ENCODE measurements around the gene THRAP3. TPM values are rescaled to one million over a fixed set of nuclear protein-coding genes. Genes with fewer than 3 reads are reported as not detected.

Gene THRAP3
- total RNA-seq, 2 experiments from 2014 or later, result 128 to 133 TPM

- ChIA-PET POLR2A (interaction anchor here (1.1 to 2.8 kb wide), 4 partner anchors 11 to 154 kb away, joined by 3 to 8 read pairs (median 4); partner anchors contain the start of gene MAP7D1), CTCF (interaction anchor here (0.9 kb wide), 1 partner anchor 9 kb away, joined by 10 read pairs; no protein-coding TSS in a partner anchor)
- no peak overlapping the region for H3K4me3 Mint-ChIP-seq
- no peak overlapping the region for H3K27ac Mint-ChIP-seq
- H3K36me3 Mint-ChIP-seq (ENCODE audit: low read depth), result peaks cover 23% of the 10 kb centered on the region
- no peaks in the 10 kb centered on the region for H3K9me3 Mint-ChIP-seq
- no peaks in the 10 kb centered on the region for H3K27me3 Mint-ChIP-seq
- no peak for DNase-seq
- peaks cover 39% of the 10 kb centered on the region for H3K4me1 Mint-ChIP-seq
Observed at GRCh38 chr1:36309397-36309796, 85.2 kb downstream of the THRAP3 start.

- POLR2A ChIA-PET, result interaction anchor here (0.9 to 4.6 kb wide), 4 partner anchors 11 to 171 kb away, joined by 3 to 32 read pairs (median 6); partner anchors contain the start of genes SH3D21, STK40 and TRAPPC3
- H3K27ac Mint-ChIP-seq, result no peak overlapping the region
- H3K27me3 Mint-ChIP-seq, result peaks cover 4% of the 10 kb centered on the region
- peaks cover 25% of the 10 kb centered on the region for H3K4me1 Mint-ChIP-seq
- peaks cover 5% of the 10 kb centered on the region for H3K36me3 Mint-ChIP-seq (ENCODE audit: low read depth)
- H3K4me3 Mint-ChIP-seq, result peak overlapping the region; percentile 38
- no peak for DNase-seq
- CTCF ChIA-PET, result interaction anchor here (0.7 kb wide), 1 partner anchor 23 kb away, joined by 3 read pairs; no protein-coding TSS in a partner anchor
- no peaks in the 10 kb centered on the region for H3K9me3 Mint-ChIP-seq
Observed at GRCh38 chr1:36320291-36320761, 96.1 kb downstream of the THRAP3 start.

GRCh38 chr1:36320767-36321118 is 96.5 kb downstream of the THRAP3 start:
- Mint-ChIP-seq H3K27ac (no peak overlapping the region), H3K4me1 (peaks cover 26% of the 10 kb centered on the region), H3K27me3 (peaks cover 5% of the 10 kb centered on the region), H3K4me3 (peak overlapping the region; percentile 38), H3K9me3 (no peaks in the 10 kb centered on the region), H3K36me3 (ENCODE audit: low read depth) (peaks cover 5% of the 10 kb centered on the region)
- ChIA-PET POLR2A (interaction anchor here (0.9 to 4.6 kb wide), 3 partner anchors 11 to 65 kb away, joined by 3 to 32 read pairs (median 8); partner anchors contain the start of genes SH3D21 and STK40), CTCF (interaction anchor here (0.7 kb wide), 1 partner anchor 23 kb away, joined by 3 read pairs; no protein-coding TSS in a partner anchor)
- DNase-seq, result no peak

GRCh38 chr1:36321119-36321951 is 97.1 kb downstream of the THRAP3 start:
- peak overlapping the region; percentile 55 for H3K4me3 Mint-ChIP-seq
- no peak overlapping the region for H3K27ac Mint-ChIP-seq
- H3K27me3 Mint-ChIP-seq, result peaks cover 7% of the 10 kb centered on the region
- DNase-seq, result no peak
- peaks cover 5% of the 10 kb centered on the region for H3K36me3 Mint-ChIP-seq (ENCODE audit: low read depth)
- H3K4me1 Mint-ChIP-seq, result peaks cover 29% of the 10 kb centered on the region
- POLR2A ChIA-PET, result interaction anchor here (1.2 to 4.6 kb wide), 3 partner anchors 12 to 36 kb away, joined by 3 to 32 read pairs (median 8); partner anchors contain the start of gene SH3D21
- no peaks in the 10 kb centered on the region for H3K9me3 Mint-ChIP-seq
- CTCF ChIA-PET, result interaction anchor here (0.7 to 2.8 kb wide), 3 partner anchors 15 to 64 kb away, joined by 3 to 9 read pairs (median 3); partner anchors contain the start of genes SH3D21 and STK40

- ChIA-PET CTCF (interaction anchor here (0.5 to 2.8 kb wide), 6 partner anchors 16 to 102 kb away, joined by 3 to 9 read pairs (median 4); partner anchors contain the start of genes SH3D21 and STK40), POLR2A (interaction anchor here (1.0 to 4.6 kb wide), 5 partner anchors 16 to 98 kb away, joined by 3 to 32 read pairs (median 5); partner anchors contain the start of genes SH3D21 and STK40)
- no peak for DNase-seq
- H3K9me3 Mint-ChIP-seq, result no peaks in the 10 kb centered on the region
- H3K27me3 Mint-ChIP-seq, result peaks cover 7% of the 10 kb centered on the region
- peaks cover 5% of the 10 kb centered on the region for H3K36me3 Mint-ChIP-seq (ENCODE audit: low read depth)
- H3K4me1 Mint-ChIP-seq, result peaks cover 38% of the 10 kb centered on the region
- H3K27ac Mint-ChIP-seq, result no peak overlapping the region
- peak overlapping the region; percentile 70 for H3K4me3 Mint-ChIP-seq
Observed at GRCh38 chr1:36322041-36322785, 98.0 kb downstream of the THRAP3 start.

- Mint-ChIP-seq H3K9me3 (no peaks in the 10 kb centered on the region), H3K4me3 (peak overlapping the region; percentile 70), H3K27me3 (peaks cover 7% of the 10 kb centered on the region), H3K36me3 (ENCODE audit: low read depth) (peaks cover 3% of the 10 kb centered on the region), H3K27ac (peak overlapping the region; percentile 54), H3K4me1 (peaks cover 46% of the 10 kb centered on the region)
- CTCF ChIA-PET, result interaction anchor here (0.5 to 2.8 kb wide), 7 partner anchors 15 to 174 kb away, joined by 3 to 9 read pairs (median 4); partner anchors contain the start of genes SH3D21, THRAP3 and TRAPPC3
- peak; percentile 59 for DNase-seq
- POLR2A ChIA-PET, result interaction anchor here (0.6 to 4.6 kb wide), 13 partner anchors 10 to 227 kb away, joined by 3 to 32 read pairs (median 4); partner anchors contain the start of genes SH3D21, STK40, THRAP3 and TRAPPC3
Observed at GRCh38 chr1:36322786-36323635, 98.8 kb downstream of the THRAP3 start.

GRCh38 chr1:36323636-36324352 is 99.6 kb downstream of the THRAP3 start, which contains the start of gene EVA1B:
Gene EVA1B (minus strand): TSS chr1:36323645. CDS start chr1:36323037, 608 bp downstream.
- H3K9me3 Mint-ChIP-seq, result no peaks in the 10 kb centered on the region
- H3K4me1 Mint-ChIP-seq, result peaks cover 52% of the 10 kb centered on the region
- peak within 1 kb of the TSS; percentile 64 for H3K27ac Mint-ChIP-seq
- DNase-seq, result peak; percentile 72
- peak within 1 kb of the TSS; percentile 75 for H3K4me3 Mint-ChIP-seq
- H3K36me3 Mint-ChIP-seq (ENCODE audit: low read depth), result peaks cover 3% of the 10 kb centered on the region
- ChIA-PET CTCF (interaction anchor here (0.6 to 2.8 kb wide), 10 partner anchors 14 to 174 kb away, joined by 3 to 9 read pairs (median 4); partner anchors contain the start of genes SH3D21, THRAP3 and TRAPPC3), POLR2A (interaction anchor here (0.6 to 4.6 kb wide), 12 partner anchors 8 to 175 kb away, joined by 3 to 32 read pairs (median 4); partner anchors contain the start of genes SH3D21, STK40, THRAP3 and TRAPPC3)
- peaks cover 7% of the 10 kb centered on the region for H3K27me3 Mint-ChIP-seq

GRCh38 chr1:36324353-36324703 is 100.1 kb downstream of the THRAP3 start:
- H3K27ac Mint-ChIP-seq, result no peak overlapping the region
- H3K9me3 Mint-ChIP-seq, result no peaks in the 10 kb centered on the region
- H3K4me3 Mint-ChIP-seq, result peak overlapping the region; percentile 75
- ChIA-PET POLR2A (interaction anchor here (1.0 to 4.6 kb wide), 8 partner anchors 8 to 175 kb away, joined by 3 to 32 read pairs (median 6); partner anchors contain the start of genes SH3D21, STK40, THRAP3 and TRAPPC3), CTCF (interaction anchor here (0.7 to 2.3 kb wide), 4 partner anchors 13 to 134 kb away, joined by 3 to 7 read pairs (median 4); no protein-coding TSS in a partner anchor)
- H3K36me3 Mint-ChIP-seq (ENCODE audit: low read depth), result peaks cover 3% of the 10 kb centered on the region
- peaks cover 56% of the 10 kb centered on the region for H3K4me1 Mint-ChIP-seq
- peaks cover 7% of the 10 kb centered on the region for H3K27me3 Mint-ChIP-seq
- DNase-seq, result no peak

GRCh38 chr1:36326499-36326898 is 102.3 kb downstream of the THRAP3 start:
- Mint-ChIP-seq H3K36me3 (ENCODE audit: low read depth) (peaks cover 2% of the 10 kb centered on the region), H3K27ac (no peak overlapping the region), H3K27me3 (peaks cover 11% of the 10 kb centered on the region), H3K9me3 (no peaks in the 10 kb centered on the region), H3K4me3 (no peak overlapping the region), H3K4me1 (peaks cover 65% of the 10 kb centered on the region)
- ChIA-PET POLR2A (interaction anchor here (1.0 to 1.6 kb wide), 2 partner anchors 16 to 60 kb away, joined by 3 to 4 read pairs; no protein-coding TSS in a partner anchor), CTCF (no interaction called here)
- DNase-seq, result no peak

- Mint-ChIP-seq H3K4me3 (no peak overlapping the region), H3K27me3 (peaks cover 21% of the 10 kb centered on the region), H3K4me1 (peaks cover 61% of the 10 kb centered on the region), H3K9me3 (no peaks in the 10 kb centered on the region), H3K36me3 (ENCODE audit: low read depth) (no peaks in the 10 kb centered on the region), H3K27ac (no peak overlapping the region)
- no peak for DNase-seq
- ChIA-PET POLR2A (interaction anchor here (1.0 to 1.6 kb wide), 2 partner anchors 15 to 59 kb away, joined by 3 to 4 read pairs; no protein-coding TSS in a partner anchor), CTCF (no interaction called here)
Observed at GRCh38 chr1:36327421-36328087, 103.3 kb downstream of the THRAP3 start.
